Measurements from ENCODE around the gene AIFM2.

DNA sequence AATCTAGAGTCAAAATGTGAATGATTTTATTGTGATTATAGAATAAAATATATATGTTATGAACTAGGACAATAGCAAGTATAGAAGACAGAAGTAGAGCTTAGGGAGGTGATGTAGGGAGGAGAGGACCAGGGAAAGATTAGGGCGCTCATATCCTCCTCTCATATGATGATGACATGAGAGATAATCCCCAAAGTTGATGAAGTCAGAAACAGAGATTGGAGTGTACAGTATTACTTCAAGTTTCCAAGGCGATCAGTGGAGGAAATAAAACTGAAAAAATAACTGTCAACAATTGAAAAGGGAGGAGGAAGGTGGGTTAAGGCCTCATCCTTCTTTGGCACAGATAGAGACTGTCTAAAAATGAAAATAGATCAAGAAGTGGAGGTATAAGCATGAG is 65.0 kb downstream of the AIFM2 start:
- TF ChIP-seq POLR2A (IDR thresholded peaks at IDR 0.05; ENCODE audit: low read depth, low read length): no peak
- no peak for TF ChIP-seq POLR2AphosphoS5 (IDR thresholded peaks at IDR 0.05; ENCODE audit: low read depth, low read length)
